ENCODE data around the gene TTC33.

Gene TTC33

GRCh38 chr5:40514976-40515375 is 240.8 kb downstream of the TTC33 start:
- DNase-seq (ENCODE audit: low read depth): no peak

- no peak for DNase-seq (ENCODE audit: low read depth)
Observed at GRCh38 chr5:40511801-40512200, 244.0 kb downstream of the TTC33 start.

- DNase-seq (ENCODE audit: low read depth): no peak
Observed at GRCh38 chr5:40507095-40507494, 248.7 kb downstream of the TTC33 start.

- DNase-seq (ENCODE audit: low read depth): no peak
Observed at GRCh38 chr5:40505031-40505430, 250.7 kb downstream of the TTC33 start.

GRCh38 chr5:40503439-40503838 is 252.3 kb downstream of the TTC33 start:
- DNase-seq (ENCODE audit: low read depth): no peak

- no peak for DNase-seq (ENCODE audit: low read depth)
Observed at GRCh38 chr5:40502736-40503135, 253.0 kb downstream of the TTC33 start.

- DNase-seq (ENCODE audit: low read depth): no peak
Observed at GRCh38 chr5:40501711-40502444, 253.9 kb downstream of the TTC33 start.

- DNase-seq (ENCODE audit: low read depth): no peak
Observed at GRCh38 chr5:40499518-40500273, 256.1 kb downstream of the TTC33 start.

GRCh38 chr5:40499007-40499406 is 256.8 kb downstream of the TTC33 start:
- no peak for DNase-seq (ENCODE audit: low read depth)

- DNase-seq (ENCODE audit: low read depth): peak; percentile 65
Observed at GRCh38 chr5:40497573-40497972, 258.2 kb downstream of the TTC33 start.

GRCh38 chr5:40495237-40495635 is 260.5 kb downstream of the TTC33 start:
- no peak for DNase-seq (ENCODE audit: low read depth)

- DNase-seq (ENCODE audit: low read depth): no peak
Observed at GRCh38 chr5:40494631-40495236, 261.0 kb downstream of the TTC33 start.

GRCh38 chr5:40492056-40492455 is 263.7 kb downstream of the TTC33 start:
- no peak for DNase-seq (ENCODE audit: low read depth)

- DNase-seq (ENCODE audit: low read depth): no peak
Observed at GRCh38 chr5:40491644-40492043, 264.1 kb downstream of the TTC33 start.

- DNase-seq (ENCODE audit: low read depth): no peak
Observed at GRCh38 chr5:40490464-40491111, 265.2 kb downstream of the TTC33 start.

GRCh38 chr5:40489421-40489820 is 266.3 kb downstream of the TTC33 start:
- no peak for DNase-seq (ENCODE audit: low read depth)

GRCh38 chr5:40486437-40487275 is 269.1 kb downstream of the TTC33 start:
- DNase-seq (ENCODE audit: low read depth): no peak

GRCh38 chr5:40485021-40485998 is 270.5 kb downstream of the TTC33 start:
- DNase-seq (ENCODE audit: low read depth): no peak

- no peak for DNase-seq (ENCODE audit: low read depth)
Observed at GRCh38 chr5:40484495-40484894, 271.3 kb downstream of the TTC33 start.

GRCh38 chr5:40483316-40483715 is 272.4 kb downstream of the TTC33 start:
- DNase-seq (ENCODE audit: low read depth): no peak

Measured in non-pigmented ciliary epithelial cell (primary cell).